K562 (cell line): ENCODE results near the gene LIAS. TPM values are rescaled to one million over a fixed set of nuclear protein-coding genes. Genes with fewer than 3 reads are reported as not detected.
"Not testable (repeated sequence)": the region's sequence is repeated elsewhere in the genome, so short reads cannot be mapped to it uniquely, and the experiment has no call there.

Experiments
- ATAC-seq: fragments of 200-7000 bp; cut with Tn5 transposase; 3 replicates; pipeline ENCODE4 v1.9.1; 2020; ENCODE audit warnings: moderate library complexity
- BruUV-seq: library from RNA; stranded (reverse); fragments of 400-500 nt; replicated peaks from 2 replicates; lab custom pipeline; 2021; lab: Mats Ljungman, UMichigan
- CTCF ChIA-PET: fragments of 300-600 bp; formaldehyde crosslinking; extraction: SDS; loops from one replicate; lab custom pipeline; 2021; ENCODE audit warnings: low intra/inter-chr PET ratio; lab: Yijun Ruan, JAX
- POLR2A ChIA-PET: fragments of 300-600, 350-650 bp; sonication (Branson Sonifier 250); formaldehyde crosslinking; extraction: SDS; loops from one replicate; lab custom pipeline; 2021; ENCODE audit warnings: antibody characterized with exemption, inconsistent platforms; lab: Yijun Ruan, JAX
- DNase-seq, 4 experiments: peaks; one replicate each; pipeline versions ENCODE4 v3.0.0 to v3.0.0-alpha.2; 2011 to 2018; ENCODE audit warnings: low spot score in 3 of 4, mixed read lengths in 3 of 4; ENCODE audit errors: extremely low read depth in 1 of 4
- FAIRE-seq: peaks from 2 replicates; lab custom pipeline; 2011; peaks lifted over from hg19 to GRCh38; lab: Jason Lieb, UNC
- H2AFZ ChIP-seq: 2 replicates; pipeline ENCODE4 v1.6.0; 2011; ENCODE audit warnings: low read depth, low read length, control low read depth, inconsistent platforms
- H3K27ac ChIP-seq: fragments of 200-600 bp; 3 replicates; pipeline ENCODE4 v1.8.0; 2011; ENCODE audit warnings: low read depth, mild to moderate bottlenecking, control low read depth, inconsistent platforms, low read length, moderate library complexity, mixed read lengths; ENCODE audit errors: extremely low read depth
- H3K27me3 ChIP-seq, 2 experiments: fragments of 300-600 bp in 1 of 2; 2 replicates in 1 of 2; 3 replicates in 1 of 2; pipeline versions ENCODE4 v1.6.0 to v1.8.0; 2011; ENCODE audit warnings: inconsistent platforms in 2 of 2, low read length in 2 of 2, mild to moderate bottlenecking in 1 of 2, mixed read lengths in 1 of 2, moderate library complexity in 1 of 2; ENCODE audit not compliant: control insufficient read depth in 2 of 2, insufficient read depth in 2 of 2
- H3K36me3 ChIP-seq: fragments of 300-600 bp; 3 replicates; pipeline ENCODE4 v1.8.0; 2011; ENCODE audit warnings: mild to moderate bottlenecking, low read length, inconsistent platforms; ENCODE audit not compliant: control insufficient read depth, insufficient read depth
- H3K4me1 ChIP-seq, 2 experiments: fragments of 200-600 bp in 1 of 2; replicated peaks in 1 of 2; 2 replicates in 1 of 2; 3 replicates in 1 of 2; pipeline versions ENCODE4 v1.5.1 to v1.8.0; 2011; ENCODE audit warnings: inconsistent platforms in 2 of 2, low read length in 2 of 2, mild to moderate bottlenecking in 1 of 2, mixed read lengths in 1 of 2, moderate library complexity in 1 of 2; ENCODE audit not compliant: control insufficient read depth in 2 of 2, insufficient read depth in 2 of 2
- H3K4me2 ChIP-seq: 2 replicates; pipeline ENCODE4 v1.6.1; 2011; ENCODE audit warnings: low read length, control low read depth, inconsistent platforms, mixed read lengths; ENCODE audit not compliant: insufficient read depth
- H3K4me3 ChIP-seq: fragments of 200-600 bp; sonication (generic), shearing (Covaris generic); 2 replicates; pipeline ENCODE4 v1.5.1; 2016; ENCODE audit warnings: control low read depth, inconsistent platforms
- H3K79me2 ChIP-seq: fragments of 200-600 bp; 3 replicates; pipeline ENCODE4 v1.8.0; 2011; ENCODE audit warnings: low read length, inconsistent platforms; ENCODE audit not compliant: control insufficient read depth, insufficient read depth
- H3K9ac ChIP-seq, 2 experiments: 2 replicates each; pipeline versions ENCODE4 v1.6.0 to v1.6.1; 2011; ENCODE audit warnings: low read depth in 2 of 2, low read length in 2 of 2, control low read depth in 1 of 2, inconsistent platforms in 1 of 2, mild to moderate bottlenecking in 1 of 2, mixed read lengths in 1 of 2; ENCODE audit not compliant: insufficient read depth in 1 of 2
- H3K9me1 ChIP-seq: one replicate; pipeline ENCODE4 v1.6.0; 2011; ENCODE audit warnings: inconsistent platforms, mild to moderate bottlenecking, low read length, moderate library complexity; ENCODE audit not compliant: control insufficient read depth, insufficient read depth
- H3K9me3 ChIP-seq: replicated peaks from 2 replicates; pipeline ENCODE4 v1.5.1; 2011; ENCODE audit warnings: low read depth, low read length, inconsistent platforms; ENCODE audit not compliant: control insufficient read depth, insufficient read depth
- H4K20me1 ChIP-seq: replicated peaks from 2 replicates; pipeline ENCODE4 v1.6.1; 2011; ENCODE audit warnings: low read length, inconsistent platforms, mixed read lengths; ENCODE audit not compliant: control insufficient read depth, insufficient read depth
- WGBS: fragments of 100-300 bp; shearing (Covaris generic); methylation state at CpG from one replicate; pipeline ENCODE4 v1.1.6; 2016; ENCODE audit warnings: low coverage, mixed read lengths; ENCODE audit not compliant: insufficient coverage; ENCODE audit errors: missing lambda C conversion rate; 5-methylcytosine and 5-hydroxymethylcytosine counted together
- in situ Hi-C: fragments of 300-500 bp; cut with MboI; formaldehyde crosslinking; loops from 4 replicates; pipeline ENCODE4 v1.15.0; 2018; ENCODE audit warnings: inconsistent platforms, mixed read lengths
- intact Hi-C: fragments of 100-400 bp; cut with micrococcal nuclease; formaldehyde crosslinking; loops from 2 replicates; pipeline ENCODE4 v1.14.2; 2022
- polyA plus RNA-seq, 8 experiments: library from polyadenylated mRNA; depleted of rRNA in 4 of 8; stranded (reverse) in 5 of 8; unstranded in 3 of 8; fragments of >200 nt; fragmentation: Nextera tagmentation in 2 of 8; fragmentation: Illumina TruSeq in 1 of 8; extraction: Ambion mirVana in 2 of 8; extraction: Trizol in 1 of 8; gene quantifications; 2 replicates each; pipeline versions ENCODE4 v1.2.1 to v1.2.3, GENCODE V29; 2011 to 2014; ENCODE audit warnings: inconsistent platforms in 1 of 8, missing spikeins in 1 of 8
- total RNA-seq, 7 experiments: library from RNA; depleted of rRNA in 6 of 7; stranded (reverse); fragments of >200 nt in 6 of 7; fragmentation: Illumina TruSeq in 2 of 7; extraction: Trizol in 2 of 7; gene quantifications; 2 replicates each; pipeline versions ENCODE4 v1.2.1 to v1.2.3, GENCODE V29; 2011 to 2021; ENCODE audit warnings: low replicate concordance in 1 of 7
- TF ChIP-seq, protein P1 (sequence below): fragments of 450-650 bp; IDR thresholded peaks from 2 replicates; pipeline ENCODE4 v1.6.1; 2017; ENCODE audit warnings: antibody characterized with exemption, mild to moderate bottlenecking

The LIAS gene
- total and polyA plus RNA-seq, 9 of the 15 experiments (the other 6 are each of a cell fraction or from before 2014, with no cell fraction given) = 21.9 to 57.1 (median 42.1) TPM

DNA sequence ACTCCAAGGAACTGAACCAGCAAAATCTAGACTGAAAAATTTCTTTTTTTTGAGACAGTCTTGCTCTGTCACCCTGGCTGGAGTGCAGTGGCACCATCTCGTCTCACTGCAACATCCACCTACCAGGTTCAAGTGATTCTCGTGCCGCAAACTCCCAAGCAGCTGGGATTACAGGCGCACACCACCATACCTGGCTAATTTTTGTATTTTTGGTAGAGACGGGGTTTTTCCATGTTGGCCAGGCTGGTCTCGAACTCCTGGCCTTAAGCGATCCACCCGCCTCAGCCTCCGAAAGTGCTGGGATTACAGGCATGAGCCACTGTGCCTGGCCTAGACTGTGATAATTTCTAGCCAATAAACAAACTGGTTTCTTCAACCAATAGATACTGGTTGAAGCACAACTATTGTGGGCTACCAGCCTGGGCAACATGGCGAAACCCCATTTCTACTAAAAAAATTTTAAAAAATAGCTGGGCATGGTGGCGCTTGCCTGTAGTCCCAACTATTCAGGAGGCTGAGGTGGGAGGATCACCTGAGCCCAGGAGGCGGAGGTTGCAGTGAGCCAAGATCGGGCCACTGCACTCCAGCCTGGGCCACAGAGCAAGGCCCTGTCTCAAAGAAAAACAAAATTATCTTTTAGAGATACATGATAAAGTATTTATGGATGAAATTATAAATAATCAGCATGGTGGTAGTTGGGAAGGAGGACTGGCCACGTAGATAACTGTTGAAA is 57.0 kb downstream of the LIAS start:
- in situ Hi-C loops = not testable (repeated sequence)

More for the DNA sequence above, 57.0 kb downstream of the LIAS start:
- H3K4me2 ChIP-seq, CTCF ChIA-PET, H3K4me3 ChIP-seq, H3K27me3 ChIP-seq, H2AFZ ChIP-seq, H3K9me1 ChIP-seq, BruUV-seq, H3K9me3 ChIP-seq, DNase-seq, ATAC-seq, intact Hi-C loops, H4K20me1 ChIP-seq: not testable (repeated sequence)
- H3K27ac ChIP-seq = peak overlapping the region; percentile 75; the same call in 1 of the 3 replicates
- H3K36me3 ChIP-seq = peaks cover 16% of the 10 kb centered on the region; the same call in 2 of the 3 replicates
- POLR2A ChIA-PET = interaction anchor here (1.0 to 1.7 kb wide), 3 partner anchors 9 to 12 kb away, joined by 3 to 6 read pairs (median 4); partner anchors contain the start of gene UGDH
- WGBS = 95% methylated on average over 14 of the region's 14 CpGs
- TF ChIP-seq, protein P1, sequence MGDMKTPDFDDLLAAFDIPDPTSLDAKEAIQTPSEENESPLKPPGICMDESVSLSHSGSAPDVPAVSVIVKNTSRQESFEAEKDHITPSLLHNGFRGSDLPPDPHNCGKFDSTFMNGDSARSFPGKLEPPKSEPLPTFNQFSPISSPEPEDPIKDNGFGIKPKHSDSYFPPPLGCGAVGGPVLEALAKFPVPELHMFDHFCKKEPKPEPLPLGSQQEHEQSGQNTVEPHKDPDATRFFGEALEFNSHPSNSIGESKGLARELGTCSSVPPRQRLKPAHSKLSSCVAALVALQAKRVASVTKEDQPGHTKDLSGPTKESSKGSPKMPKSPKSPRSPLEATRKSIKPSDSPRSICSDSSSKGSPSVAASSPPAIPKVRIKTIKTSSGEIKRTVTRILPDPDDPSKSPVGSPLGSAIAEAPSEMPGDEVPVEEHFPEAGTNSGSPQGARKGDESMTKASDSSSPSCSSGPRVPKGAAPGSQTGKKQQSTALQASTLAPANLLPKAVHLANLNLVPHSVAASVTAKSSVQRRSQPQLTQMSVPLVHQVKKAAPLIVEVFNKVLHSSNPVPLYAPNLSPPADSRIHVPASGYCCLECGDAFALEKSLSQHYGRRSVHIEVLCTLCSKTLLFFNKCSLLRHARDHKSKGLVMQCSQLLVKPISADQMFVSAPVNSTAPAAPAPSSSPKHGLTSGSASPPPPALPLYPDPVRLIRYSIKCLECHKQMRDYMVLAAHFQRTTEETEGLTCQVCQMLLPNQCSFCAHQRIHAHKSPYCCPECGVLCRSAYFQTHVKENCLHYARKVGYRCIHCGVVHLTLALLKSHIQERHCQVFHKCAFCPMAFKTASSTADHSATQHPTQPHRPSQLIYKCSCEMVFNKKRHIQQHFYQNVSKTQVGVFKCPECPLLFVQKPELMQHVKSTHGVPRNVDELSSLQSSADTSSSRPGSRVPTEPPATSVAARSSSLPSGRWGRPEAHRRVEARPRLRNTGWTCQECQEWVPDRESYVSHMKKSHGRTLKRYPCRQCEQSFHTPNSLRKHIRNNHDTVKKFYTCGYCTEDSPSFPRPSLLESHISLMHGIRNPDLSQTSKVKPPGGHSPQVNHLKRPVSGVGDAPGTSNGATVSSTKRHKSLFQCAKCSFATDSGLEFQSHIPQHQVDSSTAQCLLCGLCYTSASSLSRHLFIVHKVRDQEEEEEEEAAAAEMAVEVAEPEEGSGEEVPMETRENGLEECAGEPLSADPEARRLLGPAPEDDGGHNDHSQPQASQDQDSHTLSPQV = peak; percentile 22; the same call in 1 of the 2 replicates
- TF ChIP-seq, all 486 proteins: peak for 1; not testable (repeated sequence) for 485
- FAIRE-seq, H3K9ac ChIP-seq, H3K4me1 ChIP-seq, H3K79me2 ChIP-seq: not testable (repeated sequence)
